CD4-positive, alpha-beta T cell treated with Interferon gamma for 1 hour (primary cell): Measurements from ENCODE around the gene C2orf66.

Source experiments
- DNase-seq: peaks from one replicate; pipeline ENCODE4 v3.0.0-alpha.2; 2020

Gene C2orf66

DNA sequence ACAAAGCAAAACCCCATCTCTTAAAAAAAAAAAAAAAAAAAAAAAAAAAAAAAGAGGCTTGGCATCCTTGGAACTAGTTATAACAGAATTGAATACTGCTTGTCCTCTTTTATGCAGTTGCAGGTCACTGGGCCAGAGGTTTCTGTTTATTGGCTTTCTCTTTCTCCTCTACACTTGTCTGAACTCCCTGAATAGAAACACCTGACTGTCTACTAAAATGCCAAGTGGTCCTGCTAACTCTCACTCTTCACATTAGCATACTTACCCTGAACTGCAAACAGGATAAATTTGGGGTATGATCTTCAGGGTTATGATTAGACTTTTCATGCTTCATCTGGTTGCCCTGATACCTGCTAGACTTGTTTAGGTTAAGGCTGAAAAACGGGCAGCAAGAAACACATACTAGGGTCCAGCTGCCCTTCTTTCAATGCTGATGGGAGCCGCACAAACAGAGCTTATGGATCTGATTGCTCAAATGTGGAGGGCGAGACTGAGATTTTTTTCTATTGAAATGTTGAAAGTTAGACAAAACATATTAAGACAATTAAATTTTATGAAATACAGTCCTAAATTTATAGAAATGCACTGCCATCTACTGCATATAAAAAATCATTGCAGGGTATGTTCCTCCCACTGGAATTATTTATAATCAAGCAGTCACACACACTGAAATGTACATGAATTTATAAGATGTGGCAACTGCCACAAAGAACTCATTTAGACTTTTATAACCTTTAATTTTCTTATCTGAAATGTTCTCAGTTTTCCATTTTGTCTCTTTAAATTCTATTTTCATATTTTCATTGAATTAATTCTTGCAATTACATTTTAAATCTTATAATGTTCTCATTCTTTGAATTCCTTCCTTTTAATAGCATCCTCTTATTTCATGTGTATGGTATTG, 50.4 kb downstream of the C2orf66 start:
- DNase-seq, result no peak
